NCI-H128 (cell line): Measurements from ENCODE around the gene ANK3.
"Not testable (repeated sequence)": the region's sequence is repeated elsewhere in the genome, so short reads cannot be mapped to it uniquely, and the experiment has no call there.

ENCODE experiments used
- DNase-seq: peaks from one replicate; lab custom pipeline; 2025; ENCODE audit not compliant: unreplicated experiment; lab: John Stamatoyannopoulos, UW

The ANK3 gene

GRCh38 chr10:60311821-60312220 lies 77.9 kb downstream of the ANK3 start:
- no peak for DNase-seq

GRCh38 chr10:60310740-60311139 lies 78.9 kb downstream of the ANK3 start:
- DNase-seq, result no peak

GRCh38 chr10:60309891-60310290 lies 79.8 kb downstream of the ANK3 start:
- no peak for DNase-seq

GRCh38 chr10:60309371-60309770 lies 80.3 kb downstream of the ANK3 start:
- DNase-seq, result no peak

DNA sequence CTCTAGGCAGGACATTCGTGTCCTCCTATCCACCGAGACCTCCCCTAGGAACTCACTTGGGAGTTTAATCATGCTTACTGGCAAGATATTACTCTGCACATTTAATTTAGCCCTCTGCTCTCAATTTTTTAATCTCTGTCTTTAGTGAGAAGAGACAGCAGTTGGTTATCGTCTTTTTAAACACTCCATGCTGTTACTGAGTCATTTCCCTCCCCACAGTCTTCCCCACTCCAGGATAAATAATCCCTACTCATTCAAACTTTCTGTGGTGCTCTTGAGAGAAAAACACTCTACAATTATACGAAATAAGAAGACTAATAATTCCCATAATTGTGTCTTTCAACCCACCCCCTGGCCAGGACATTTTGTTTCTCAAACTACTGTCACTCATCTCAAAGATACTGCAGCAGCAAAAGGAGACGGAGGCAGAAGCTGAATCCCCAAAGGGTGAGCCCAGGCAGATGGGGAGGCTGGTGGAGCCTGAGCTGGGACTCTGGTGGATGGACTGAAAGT lies 84.2 kb downstream of the ANK3 start:
- DNase-seq, result no peak

GRCh38 chr10:60304829-60305379 lies 84.8 kb downstream of the ANK3 start:
- DNase-seq, result no peak

DNA sequence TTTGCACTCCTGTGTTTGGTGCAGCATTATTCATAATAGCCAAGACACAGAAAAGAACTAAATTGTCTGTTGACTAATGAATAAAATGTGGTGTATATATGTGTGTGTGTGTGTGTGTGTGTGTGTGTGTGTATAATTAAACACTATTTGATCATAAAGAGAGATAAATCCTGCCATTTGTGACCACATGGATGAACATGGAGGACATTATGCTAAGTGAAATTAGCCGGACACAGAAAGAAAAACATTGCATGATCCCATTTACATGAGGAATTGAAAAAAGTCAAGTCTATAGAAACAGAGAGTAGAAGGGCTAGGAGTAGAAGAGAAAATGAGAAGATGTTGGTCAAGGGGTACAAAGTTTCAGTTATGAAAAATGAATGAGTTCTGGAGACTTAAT lies 85.9 kb downstream of the ANK3 start:
- DNase-seq, result no peak

- no peak for DNase-seq
Observed at GRCh38 chr10:60299961-60300883, 89.5 kb downstream of the ANK3 start.

DNA sequence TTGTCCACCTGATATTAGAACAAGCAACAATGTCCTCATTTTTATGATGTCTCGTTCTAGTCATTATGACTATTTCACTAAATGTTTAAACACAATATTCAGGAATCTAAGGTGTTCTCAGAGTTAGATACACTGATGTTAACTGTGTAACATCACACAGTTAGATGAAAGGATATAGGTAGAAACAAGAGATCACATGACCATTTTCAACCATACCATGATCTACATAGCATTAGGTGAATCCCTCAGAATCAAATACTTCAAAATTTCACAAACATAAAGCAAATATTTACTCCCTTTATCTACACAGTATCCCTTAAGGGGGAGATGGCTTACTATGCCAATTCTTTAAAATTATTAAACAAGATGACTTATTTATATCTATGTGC lies 90.3 kb downstream of the ANK3 start:
- DNase-seq, result no peak

DNA sequence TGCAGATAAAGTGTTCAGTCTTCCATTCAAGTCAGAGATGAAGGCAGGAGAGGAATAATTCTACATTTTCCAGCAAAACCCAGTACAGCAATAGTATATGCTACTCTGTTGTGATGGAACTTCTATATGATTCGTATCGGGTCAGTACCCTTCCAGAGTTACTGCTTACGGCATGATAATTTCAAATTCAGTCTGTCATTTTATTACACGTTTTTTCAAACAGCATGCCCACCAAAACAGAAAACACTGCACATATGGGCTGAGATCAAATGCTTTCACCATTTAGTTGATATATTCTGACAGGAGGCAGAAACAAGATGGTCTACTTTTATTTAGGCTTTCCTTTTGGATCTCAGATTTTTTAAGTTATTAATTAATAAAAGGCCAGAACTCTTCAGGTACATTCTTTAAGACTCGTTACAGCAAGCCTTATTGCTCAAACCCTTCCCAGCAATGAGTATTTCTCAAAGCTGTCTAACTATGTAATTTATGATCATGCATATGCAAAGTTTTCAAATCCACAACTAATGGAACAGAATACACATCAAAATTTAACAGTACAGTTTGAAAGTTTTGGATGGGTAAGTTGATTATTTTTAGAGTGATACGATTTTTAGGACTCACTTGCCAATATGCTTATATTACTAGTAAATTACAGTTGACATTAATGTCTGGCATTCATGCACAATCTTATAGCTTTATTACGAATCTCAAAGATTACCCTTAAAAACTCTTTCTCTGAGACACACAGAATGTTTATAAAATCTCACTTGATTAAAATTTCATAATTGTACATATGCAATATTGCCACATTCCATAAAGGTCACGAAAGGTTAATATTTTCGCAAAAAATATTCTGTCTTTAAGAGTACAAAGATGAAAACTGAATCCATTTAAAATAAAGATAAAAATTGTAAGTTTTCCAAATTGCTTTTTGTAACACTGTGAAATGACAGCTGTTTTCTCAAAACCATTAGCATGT lies 91.0 kb downstream of the ANK3 start:
- no peak for DNase-seq

GRCh38 chr10:60296073-60296472 lies 93.6 kb downstream of the ANK3 start:
- no peak for DNase-seq

GRCh38 chr10:60295028-60295937 lies 94.4 kb downstream of the ANK3 start:
- DNase-seq, result no peak

GRCh38 chr10:60293581-60294175 lies 96.0 kb downstream of the ANK3 start:
- DNase-seq, result no peak

- no peak for DNase-seq
Observed at GRCh38 chr10:60292998-60293397, 96.7 kb downstream of the ANK3 start.

- DNase-seq, result not testable (repeated sequence)
Observed at GRCh38 chr10:60292536-60292935, 97.1 kb downstream of the ANK3 start.

- no peak for DNase-seq
Observed at GRCh38 chr10:60291344-60291930, 98.2 kb downstream of the ANK3 start.

GRCh38 chr10:60290558-60290957 lies 99.1 kb downstream of the ANK3 start:
- DNase-seq, result no peak

GRCh38 chr10:60289800-60290199 lies 99.9 kb downstream of the ANK3 start:
- no peak for DNase-seq

DNA sequence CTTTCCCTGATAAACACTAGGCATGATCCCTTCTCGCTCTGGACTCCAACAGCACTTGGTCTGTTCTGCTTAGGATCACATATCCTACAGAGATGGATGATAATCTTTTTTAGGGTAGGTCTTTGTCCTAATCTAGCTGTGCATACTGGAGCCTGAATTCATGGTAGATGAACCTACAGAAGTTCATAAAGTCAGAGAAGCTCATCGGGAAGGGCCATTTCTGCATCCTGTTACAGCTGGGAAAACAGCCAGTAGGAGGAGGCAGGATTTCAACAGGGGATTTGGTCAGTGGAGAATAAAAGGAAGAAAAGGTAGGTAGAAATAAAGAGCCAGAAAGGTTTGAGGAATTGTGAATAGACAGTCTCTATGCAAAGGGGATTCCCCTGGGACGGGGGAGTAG lies 101.4 kb downstream of the ANK3 start:
- DNase-seq, result no peak
